K562 (cell line): Measurements from ENCODE around the gene MEAF6. TPM values are rescaled to one million over a fixed set of nuclear protein-coding genes. Genes with fewer than 3 reads are reported as not detected.

Source experiments
- FUS ChIP-seq: fragments of 200-400 bp; formaldehyde crosslinking; optimal IDR thresholded peaks from 2 replicates; pipeline ENCODE3; 2017; ENCODE audit warnings: low read depth, low read length
- HDGF ChIP-seq: fragments of 450-650 bp; IDR thresholded peaks from 2 replicates; pipeline ENCODE4 v1.6.1; 2016
- ILK ChIP-seq: fragments of 450-650 bp; IDR thresholded peaks from 2 replicates; pipeline ENCODE4 v1.6.1; 2016; ENCODE audit warnings: missing genetic modification characterization, low read depth, mild to moderate bottlenecking, missing compliant biosample characterization, moderate library complexity, borderline replicate concordance
- MAFG ChIP-seq: fragments of 450-650 bp; conservative IDR thresholded peaks from 2 replicates; pipeline ENCODE4 v1.6.1; 2016; ENCODE audit warnings: missing genetic modification characterization, missing compliant biosample characterization
- MAX ChIP-seq: sonication (generic); formaldehyde crosslinking; IDR thresholded peaks from 2 replicates; pipeline ENCODE4 v1.9.0; 2022; ENCODE audit warnings: mild to moderate bottlenecking, missing genetic modification reagents
- RB1 ChIP-seq: fragments of 450-650 bp; IDR thresholded peaks from 2 replicates; pipeline ENCODE4 v1.6.1; 2017; ENCODE audit warnings: low read depth, mild to moderate bottlenecking
- ZBTB11 ChIP-seq, 3 experiments: fragments of 200-800 bp in 1 of 3; fragments of 250-450 bp in 1 of 3; fragments of 450-650 bp in 1 of 3; sonication (Bioruptor Pico) in 1 of 3; sonication (Bioruptor generic) in 1 of 3; formaldehyde crosslinking in 1 of 3; IDR thresholded peaks; 2 replicates each; pipeline versions ENCODE4 v1.6.1 to v1.8.0; 2016 to 2022; ENCODE audit warnings: mild to moderate bottlenecking in 2 of 3, missing genetic modification characterization in 2 of 3, missing compliant biosample characterization in 1 of 3, moderate library complexity in 1 of 3
- ZBTB33 ChIP-seq: sonication (generic); formaldehyde crosslinking; IDR thresholded peaks from 2 replicates; pipeline ENCODE4 v1.8.1; 2023; ENCODE audit warnings: mild to moderate bottlenecking, missing genetic modification reagents
- ZC3H4 ChIP-seq: sonication (generic); formaldehyde crosslinking; IDR thresholded peaks from 2 replicates; pipeline ENCODE4 v1.9.0; 2021; ENCODE audit warnings: missing genetic modification reagents, borderline replicate concordance
- ZNF395 ChIP-seq: fragments of 200-800 bp; sonication (Bioruptor generic); IDR thresholded peaks from 2 replicates; pipeline ENCODE4 v1.6.1; 2017; ENCODE audit warnings: missing genetic modification characterization, missing compliant biosample characterization
- ZNF444 ChIP-seq: fragments of 250-450 bp; sonication (Bioruptor Pico); IDR thresholded peaks from 2 replicates; pipeline ENCODE4 v1.4.0; 2020; ENCODE audit warnings: mild to moderate bottlenecking, moderate library complexity
- polyA plus RNA-seq, 8 experiments: library from polyadenylated mRNA; depleted of rRNA in 4 of 8; stranded (reverse) in 5 of 8; unstranded in 3 of 8; fragments of >200 nt; fragmentation: Nextera tagmentation in 2 of 8; fragmentation: Illumina TruSeq in 1 of 8; extraction: Ambion mirVana in 2 of 8; extraction: Trizol in 1 of 8; gene quantifications; 2 replicates each; pipeline versions ENCODE4 v1.2.1 to v1.2.3, GENCODE V29; 2011 to 2014; ENCODE audit warnings: inconsistent platforms in 1 of 8, missing spikeins in 1 of 8
- total RNA-seq, 7 experiments: library from RNA; depleted of rRNA in 6 of 7; stranded (reverse); fragments of >200 nt in 6 of 7; fragmentation: Illumina TruSeq in 2 of 7; extraction: Trizol in 2 of 7; gene quantifications; 2 replicates each; pipeline versions ENCODE4 v1.2.1 to v1.2.3, GENCODE V29; 2011 to 2021; ENCODE audit warnings: low replicate concordance in 1 of 7
- TF ChIP-seq, protein P1 (sequence below), 2 experiments: fragments of 200-800 bp in 1 of 2; sonication (Bioruptor generic) in 1 of 2; sonication (generic) in 1 of 2; formaldehyde crosslinking in 1 of 2; IDR thresholded peaks in 1 of 2; conservative IDR thresholded peaks in 1 of 2; 2 replicates each; pipeline versions ENCODE4 v1.5.0 to v1.6.1; 2016 to 2020; ENCODE audit warnings: missing compliant biosample characterization in 1 of 2, missing genetic modification characterization in 1 of 2, missing genetic modification reagents in 1 of 2
- TF ChIP-seq, protein P2 (sequence below), 2 experiments: fragments of 150-350 bp in 1 of 2; IDR thresholded peaks; 2 replicates each; pipeline ENCODE4 v1.6.1; 2012 to 2016; ENCODE audit warnings: low read depth in 2 of 2, low read length in 2 of 2, mild to moderate bottlenecking in 1 of 2, moderate library complexity in 1 of 2

The MEAF6 gene
- total and polyA plus RNA-seq, 9 of the 15 experiments (the other 6 are each of a cell fraction or from before 2014, with no cell fraction given), result 55.0 to 151 (median 92.3) TPM

- TF ChIP-seq HDGF, result no peak
- TF ChIP-seq MAX, result no peak
- TF ChIP-seq ZBTB33, result peak; percentile 90
- TF ChIP-seq, protein P1, sequence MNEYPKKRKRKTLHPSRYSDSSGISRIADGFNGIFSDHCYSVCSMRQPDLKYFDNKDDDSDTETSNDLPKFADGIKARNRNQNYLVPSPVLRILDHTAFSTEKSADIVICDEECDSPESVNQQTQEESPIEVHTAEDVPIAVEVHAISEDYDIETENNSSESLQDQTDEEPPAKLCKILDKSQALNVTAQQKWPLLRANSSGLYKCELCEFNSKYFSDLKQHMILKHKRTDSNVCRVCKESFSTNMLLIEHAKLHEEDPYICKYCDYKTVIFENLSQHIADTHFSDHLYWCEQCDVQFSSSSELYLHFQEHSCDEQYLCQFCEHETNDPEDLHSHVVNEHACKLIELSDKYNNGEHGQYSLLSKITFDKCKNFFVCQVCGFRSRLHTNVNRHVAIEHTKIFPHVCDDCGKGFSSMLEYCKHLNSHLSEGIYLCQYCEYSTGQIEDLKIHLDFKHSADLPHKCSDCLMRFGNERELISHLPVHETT (CRISPR knock-in tag; conservative IDR thresholded peaks at IDR 0.05 in 1 of 2, IDR thresholded peaks at IDR 0.05 in 1 of 2), result no peak
- TF ChIP-seq ZC3H4 (CRISPR knock-in tag), result 0 out of 2 replicates have a peak, but pooled peaks have one; percentile 27
- no peak for TF ChIP-seq RB1
- TF ChIP-seq MAFG (tag), result no peak
- no peak for TF ChIP-seq ZNF444
- TF ChIP-seq ZNF395 (CRISPR knock-in tag), result no peak
- no peak for TF ChIP-seq ZBTB11 (CRISPR knock-in tag; IDR thresholded peaks at IDR 0.05)
- TF ChIP-seq FUS, result no peak
- no peak for TF ChIP-seq ILK
- TF ChIP-seq, protein P2, sequence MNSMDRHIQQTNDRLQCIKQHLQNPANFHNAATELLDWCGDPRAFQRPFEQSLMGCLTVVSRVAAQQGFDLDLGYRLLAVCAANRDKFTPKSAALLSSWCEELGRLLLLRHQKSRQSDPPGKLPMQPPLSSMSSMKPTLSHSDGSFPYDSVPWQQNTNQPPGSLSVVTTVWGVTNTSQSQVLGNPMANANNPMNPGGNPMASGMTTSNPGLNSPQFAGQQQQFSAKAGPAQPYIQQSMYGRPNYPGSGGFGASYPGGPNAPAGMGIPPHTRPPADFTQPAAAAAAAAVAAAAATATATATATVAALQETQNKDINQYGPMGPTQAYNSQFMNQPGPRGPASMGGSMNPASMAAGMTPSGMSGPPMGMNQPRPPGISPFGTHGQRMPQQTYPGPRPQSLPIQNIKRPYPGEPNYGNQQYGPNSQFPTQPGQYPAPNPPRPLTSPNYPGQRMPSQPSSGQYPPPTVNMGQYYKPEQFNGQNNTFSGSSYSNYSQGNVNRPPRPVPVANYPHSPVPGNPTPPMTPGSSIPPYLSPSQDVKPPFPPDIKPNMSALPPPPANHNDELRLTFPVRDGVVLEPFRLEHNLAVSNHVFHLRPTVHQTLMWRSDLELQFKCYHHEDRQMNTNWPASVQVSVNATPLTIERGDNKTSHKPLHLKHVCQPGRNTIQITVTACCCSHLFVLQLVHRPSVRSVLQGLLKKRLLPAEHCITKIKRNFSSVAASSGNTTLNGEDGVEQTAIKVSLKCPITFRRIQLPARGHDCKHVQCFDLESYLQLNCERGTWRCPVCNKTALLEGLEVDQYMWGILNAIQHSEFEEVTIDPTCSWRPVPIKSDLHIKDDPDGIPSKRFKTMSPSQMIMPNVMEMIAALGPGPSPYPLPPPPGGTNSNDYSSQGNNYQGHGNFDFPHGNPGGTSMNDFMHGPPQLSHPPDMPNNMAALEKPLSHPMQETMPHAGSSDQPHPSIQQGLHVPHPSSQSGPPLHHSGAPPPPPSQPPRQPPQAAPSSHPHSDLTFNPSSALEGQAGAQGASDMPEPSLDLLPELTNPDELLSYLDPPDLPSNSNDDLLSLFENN (IDR thresholded peaks at IDR 0.05; ENCODE audit: low read depth in 2 of 2, low read length in 2 of 2), result no peak
Measured at GRCh38 chr1:37481289-37482003, 33.1 kb downstream of the MEAF6 start (continued).
